Stimulated activated CD4-positive, alpha-beta T cell treated with anti-CD3 and anti-CD28 coated beads, TNF-alpha, amount 100 ng/mL, for 48 hours (primary cell): ENCODE results near the gene MYMX.
A peak's percentile ranks its signal among the peaks of the same experiment; 100 is the strongest.

ENCODE experiments used
- DNase-seq, 3 donors: peaks; one replicate each; pipeline ENCODE4 v3.0.0-alpha.2; 2020; ENCODE audit warnings: low read depth in 3 of 3

MYMX gene

DNA sequence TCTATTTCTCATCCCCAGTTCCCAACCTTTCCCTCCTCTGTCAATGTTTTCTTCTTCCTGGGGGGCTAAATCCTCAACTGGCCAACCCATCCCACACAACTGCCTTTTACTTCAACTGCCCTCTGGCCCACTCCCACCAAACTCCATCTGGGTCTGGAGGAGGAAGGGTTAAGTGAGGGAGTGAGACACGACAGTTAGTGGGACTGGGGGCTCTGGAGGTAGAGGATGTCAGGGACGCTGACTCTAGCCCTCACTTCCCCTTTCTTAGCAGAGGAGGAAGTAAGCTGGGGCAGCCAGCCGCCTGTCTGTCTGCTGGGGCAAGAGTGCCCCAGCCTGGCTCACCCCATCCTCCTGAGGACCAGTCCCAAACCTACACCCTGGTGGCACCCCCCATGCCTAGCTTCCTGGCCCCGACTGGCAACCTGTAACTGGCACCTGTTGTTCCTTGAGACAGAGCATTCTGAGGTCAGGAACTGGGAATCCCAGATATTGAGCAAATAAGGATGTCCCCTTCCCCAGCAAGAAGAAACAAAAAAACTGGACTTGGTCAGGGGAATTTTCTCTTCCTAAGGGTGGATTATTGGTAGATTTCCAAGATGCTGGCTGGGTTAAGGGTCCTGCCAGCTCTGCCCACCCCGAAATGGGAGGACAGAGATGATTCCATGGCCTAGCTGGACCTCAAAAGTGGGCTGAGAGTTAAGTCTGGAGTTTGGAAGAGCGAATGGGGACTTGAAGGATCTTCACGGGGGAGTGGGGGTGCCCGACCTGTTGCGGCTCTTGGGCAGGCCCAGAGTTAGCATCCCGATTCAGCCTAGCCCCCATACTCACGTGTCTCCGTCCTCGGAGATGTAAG lies 47.7 kb downstream of the MYMX start:
- DNase-seq: no peak

DNA sequence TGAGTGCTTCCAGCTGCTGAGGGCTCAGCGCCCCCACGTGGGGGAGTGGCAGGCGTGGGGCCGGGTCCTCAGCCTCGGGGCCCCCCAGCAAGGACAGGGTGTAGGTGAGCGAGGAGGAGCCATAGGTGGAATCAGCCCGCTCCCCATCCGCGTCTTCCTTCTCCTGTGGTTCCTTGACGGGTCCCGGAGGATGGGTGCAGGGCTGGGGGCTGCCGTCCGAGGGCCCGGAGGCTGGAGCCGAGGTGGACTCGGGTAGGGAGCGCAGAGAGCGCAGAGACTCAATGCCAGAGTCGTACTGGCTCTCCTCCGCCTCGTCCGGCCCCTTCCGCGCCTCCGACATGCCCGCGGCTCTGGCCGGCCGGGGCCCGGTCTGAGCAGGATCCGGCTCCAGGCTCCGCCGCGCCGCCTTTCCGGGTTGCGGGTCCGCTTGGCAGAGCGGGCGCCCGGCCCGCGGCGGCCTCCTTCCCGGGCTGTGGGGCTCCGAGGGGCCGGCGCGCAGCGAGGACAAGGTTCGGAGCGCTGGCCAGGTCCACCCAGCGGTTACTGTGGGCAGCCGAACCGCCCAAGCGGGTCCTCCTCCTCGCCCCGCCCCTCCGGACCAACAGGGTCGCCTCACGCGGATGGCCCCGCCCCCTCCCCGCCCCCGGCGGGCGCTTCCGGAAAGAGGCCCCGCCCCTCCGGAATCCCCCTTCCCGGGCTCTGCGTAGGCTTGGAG lies 48.4 kb downstream of the MYMX start, which contains the start of gene NFKBIE:
Gene NFKBIE (minus strand): TSS at position 545 of the 715 bp plus-strand sequence. CDS start 205 bp downstream, at position 340.
- peak; percentile 90 to 96 (median 92) for DNase-seq

DNA sequence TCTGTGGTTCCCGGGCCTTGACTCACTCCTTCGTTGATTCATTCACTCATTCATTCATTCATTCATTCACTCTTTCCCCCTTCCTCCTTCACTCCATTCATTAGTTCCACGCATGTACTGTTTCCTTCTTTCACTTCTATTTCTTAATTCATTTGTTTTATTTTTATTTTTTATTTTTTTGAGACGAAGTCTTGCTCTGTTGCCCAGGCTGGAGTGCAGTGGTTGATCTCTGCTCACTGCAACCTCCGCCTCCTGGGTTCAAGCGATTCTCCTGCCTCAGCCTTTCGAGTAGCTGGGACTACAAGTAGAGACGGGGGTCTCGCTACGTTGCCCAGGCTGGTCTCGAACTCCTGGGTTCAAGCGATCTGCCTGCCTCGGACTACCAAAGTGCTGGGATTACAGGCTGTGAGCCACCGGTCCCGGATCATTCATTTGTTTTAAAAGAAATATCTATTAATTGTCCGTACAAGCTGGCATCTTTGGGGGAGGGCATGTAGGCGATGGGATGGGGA lies 49.1 kb downstream of the MYMX start:
- no peak for DNase-seq

DNA sequence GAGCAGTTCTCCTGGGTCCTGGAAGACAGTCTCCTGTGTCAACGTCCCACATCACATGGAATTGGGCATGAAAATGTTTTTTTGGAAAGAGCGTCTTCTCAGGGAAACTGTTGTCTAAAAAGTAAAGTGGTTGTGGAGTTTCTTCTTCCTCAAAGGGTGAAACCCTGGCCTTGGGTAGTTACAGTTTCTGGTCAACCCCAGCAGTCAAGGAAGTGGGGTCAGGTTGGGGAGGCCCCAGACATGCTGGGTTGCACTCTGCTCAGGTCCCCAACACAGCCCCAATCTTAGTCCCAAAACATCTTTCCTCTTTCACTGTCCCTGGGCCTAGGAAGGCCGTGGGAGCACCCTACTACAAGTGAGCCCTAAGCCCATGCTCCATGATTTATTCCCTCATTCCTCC lies 49.6 kb downstream of the MYMX start:
- DNase-seq: no peak

DNA sequence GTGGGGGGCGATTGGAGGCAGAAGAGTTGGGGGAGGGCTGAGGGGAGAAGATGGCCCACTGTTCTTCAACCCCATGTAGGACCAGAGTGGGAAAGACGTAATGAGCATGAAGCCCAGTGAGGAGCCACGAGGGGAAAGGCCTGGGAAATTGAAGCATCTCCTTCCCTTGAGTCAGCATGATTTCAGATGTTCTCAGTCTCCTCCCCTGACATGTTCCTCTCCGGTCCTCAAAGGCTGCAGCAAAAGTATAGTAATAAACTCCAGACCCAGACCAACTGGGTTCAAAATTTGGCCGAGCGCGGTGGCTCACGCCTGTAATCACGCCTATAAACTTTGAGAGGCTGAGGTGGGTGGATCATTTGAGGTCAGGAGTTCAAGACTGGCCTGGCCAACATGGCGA lies 50.5 kb downstream of the MYMX start:
- DNase-seq: no peak
